Amniotic epithelial cell (primary cell): ENCODE measurements around the gene KRTAP17-1.
"Not testable (repeated sequence)": the region's sequence is repeated elsewhere in the genome, so short reads cannot be mapped to it uniquely, and the experiment has no call there.

ENCODE experiments used
- DNase-seq: peaks from one replicate; pipeline ENCODE4 v3.0.0-alpha.2; 2010; ENCODE audit warnings: low read depth

Gene KRTAP17-1

GRCh38 chr17:41315204-41315794, at the start of gene KRTAP17-1:
KRTAP17-1 (minus strand) TSS chr17:41315710; CDS start chr17:41315650, 60 bp downstream.
- DNase-seq = no peak

- no peak for DNase-seq
Measured at GRCh38 chr17:41363881-41364280, 48.4 kb upstream of the KRTAP17-1 start.

GRCh38 chr17:41360296-41360995, 44.9 kb upstream of the KRTAP17-1 start:
- peak; percentile 98 for DNase-seq

GRCh38 chr17:41354536-41354935, 39.0 kb upstream of the KRTAP17-1 start:
- no peak for DNase-seq

GRCh38 chr17:41352597-41353366, 37.3 kb upstream of the KRTAP17-1 start:
- DNase-seq = no peak

GRCh38 chr17:41351177-41351576, 35.7 kb upstream of the KRTAP17-1 start:
- DNase-seq = no peak

GRCh38 chr17:41350381-41350878, 34.9 kb upstream of the KRTAP17-1 start, which contains the start of gene KRT33A:
KRT33A (minus strand) TSS chr17:41350828; CDS start chr17:41350767, 61 bp downstream.
- DNase-seq = not testable (repeated sequence)

GRCh38 chr17:41347869-41348760, 32.6 kb upstream of the KRTAP17-1 start:
- DNase-seq = no peak

- DNase-seq = not testable (repeated sequence)
Measured at GRCh38 chr17:41346421-41346820, 30.9 kb upstream of the KRTAP17-1 start.

- no peak for DNase-seq
Measured at GRCh38 chr17:41345992-41346391, 30.5 kb upstream of the KRTAP17-1 start.

- DNase-seq = no peak
Measured at GRCh38 chr17:41343029-41343428, 27.5 kb upstream of the KRTAP17-1 start.

GRCh38 chr17:41340934-41341861, 25.7 kb upstream of the KRTAP17-1 start:
- DNase-seq = no peak

GRCh38 chr17:41340494-41340893, 25.0 kb upstream of the KRTAP17-1 start:
- DNase-seq = no peak

GRCh38 chr17:41339571-41340172, 24.2 kb upstream of the KRTAP17-1 start:
- no peak for DNase-seq

GRCh38 chr17:41338961-41339485, 23.5 kb upstream of the KRTAP17-1 start:
- DNase-seq = peak; percentile 81

GRCh38 chr17:41335747-41336146, 20.2 kb upstream of the KRTAP17-1 start:
- DNase-seq = no peak

- no peak for DNase-seq
Measured at GRCh38 chr17:41334385-41335305, 19.1 kb upstream of the KRTAP17-1 start.

- no peak for DNase-seq
Measured at GRCh38 chr17:41333836-41334235, 18.3 kb upstream of the KRTAP17-1 start.

GRCh38 chr17:41333098-41333497, 17.6 kb upstream of the KRTAP17-1 start:
- DNase-seq = no peak
